Skin of body (tissue), 2 donors: ENCODE measurements around the gene INSYN2B. TPM values are rescaled to one million over a fixed set of nuclear protein-coding genes. Genes with fewer than 3 reads are reported as not detected.

ENCODE experiments used
- DNase-seq: peaks from one replicate; lab custom pipeline; 2025; lab: John Stamatoyannopoulos, UW
- total RNA-seq: library from RNA; depleted of rRNA; stranded (reverse); fragments of >200 nt; gene quantifications from one replicate; pipeline ENCODE4 v1.2.3, GENCODE V29; 2014

Gene INSYN2B
- total RNA-seq, 1 donor from 2014 or later: 0.10 TPM

GRCh38 chr5:169889572-169889971 is 90.7 kb downstream of the INSYN2B start:
- DNase-seq: no peak

- DNase-seq: no peak
These were observed 93.6 kb downstream of the INSYN2B start for GRCh38 chr5:169886677-169887076.

- no peak for DNase-seq
These were observed 94.3 kb downstream of the INSYN2B start for GRCh38 chr5:169886033-169886432.

GRCh38 chr5:169881702-169882303 is 98.5 kb downstream of the INSYN2B start:
- DNase-seq: no peak

- no peak for DNase-seq
These were observed 99.5 kb downstream of the INSYN2B start for GRCh38 chr5:169880785-169881184.

GRCh38 chr5:169880012-169880663 is 100.2 kb downstream of the INSYN2B start:
- no peak for DNase-seq

- DNase-seq: no peak
These were observed 103.9 kb downstream of the INSYN2B start for GRCh38 chr5:169876386-169876785.

GRCh38 chr5:169875731-169876130 is 104.6 kb downstream of the INSYN2B start:
- DNase-seq: no peak

GRCh38 chr5:169875091-169875728 is 105.1 kb downstream of the INSYN2B start:
- peak; percentile 9 for DNase-seq

- DNase-seq: no peak
These were observed 105.7 kb downstream of the INSYN2B start for GRCh38 chr5:169874621-169875020.

- DNase-seq: no peak
These were observed 106.7 kb downstream of the INSYN2B start for GRCh38 chr5:169873642-169874041.

- DNase-seq: no peak
These were observed 108.3 kb downstream of the INSYN2B start for GRCh38 chr5:169871826-169872490.

- no peak for DNase-seq
These were observed 110.1 kb downstream of the INSYN2B start for GRCh38 chr5:169870211-169870610.

- DNase-seq: no peak
These were observed 111.2 kb downstream of the INSYN2B start for GRCh38 chr5:169869066-169869465.

GRCh38 chr5:169867347-169867746 is 112.9 kb downstream of the INSYN2B start:
- DNase-seq: no peak

- DNase-seq: no peak
These were observed 115.8 kb downstream of the INSYN2B start for GRCh38 chr5:169864483-169864882.

GRCh38 chr5:169862391-169862811 is 117.9 kb downstream of the INSYN2B start:
- DNase-seq: no peak

- no peak for DNase-seq
These were observed 118.4 kb downstream of the INSYN2B start for GRCh38 chr5:169861934-169862333.

- no peak for DNase-seq
These were observed 118.9 kb downstream of the INSYN2B start for GRCh38 chr5:169861433-169861832.

- no peak for DNase-seq
These were observed 119.7 kb downstream of the INSYN2B start for GRCh38 chr5:169860585-169860984.

GRCh38 chr5:169856571-169856970 is 123.7 kb downstream of the INSYN2B start:
- no peak for DNase-seq

- DNase-seq: no peak
These were observed 128.9 kb downstream of the INSYN2B start for GRCh38 chr5:169851321-169851850.
